Measurements from ENCODE around the gene SLC30A9.

Gene SLC30A9

GRCh38 chr4:41999321-41999720 is 9.0 kb downstream of the SLC30A9 start:
- H2AFZ ChIP-seq (ENCODE audit: low read length, unreplicated experiment), result no peak overlapping the region
- no peak overlapping the region for H3K4me3 ChIP-seq (ENCODE audit: low read depth, low read length)
- peaks cover 24% of the 10 kb centered on the region for H3K36me3 ChIP-seq (ENCODE audit: insufficient read depth, low read length)
- H3K79me2 ChIP-seq (ENCODE audit: control insufficient read depth, insufficient read depth, low read length, unreplicated experiment), result peaks cover 42% of the 10 kb centered on the region
- H3K27ac ChIP-seq (ENCODE audit: low read depth, low read length), result no peak overlapping the region
- H3K27me3 ChIP-seq (ENCODE audit: insufficient read depth, low read length), result no peaks in the 10 kb centered on the region
- no peaks in the 10 kb centered on the region for H3K4me1 ChIP-seq (ENCODE audit: control insufficient read depth, insufficient read depth, low read length, unreplicated experiment)

GRCh38 chr4:42008011-42008786 is 17.9 kb downstream of the SLC30A9 start:
- H3K36me3 ChIP-seq (ENCODE audit: insufficient read depth, low read length), result peaks cover 23% of the 10 kb centered on the region
- no peaks in the 10 kb centered on the region for H3K27me3 ChIP-seq (ENCODE audit: insufficient read depth, low read length)
- no peak overlapping the region for H2AFZ ChIP-seq (ENCODE audit: low read length, unreplicated experiment)
- H3K27ac ChIP-seq (ENCODE audit: low read depth, low read length), result no peak overlapping the region
- no peaks in the 10 kb centered on the region for H3K4me1 ChIP-seq (ENCODE audit: control insufficient read depth, insufficient read depth, low read length, unreplicated experiment)
- no peak overlapping the region for H3K4me3 ChIP-seq (ENCODE audit: low read depth, low read length)
- H3K79me2 ChIP-seq (ENCODE audit: control insufficient read depth, insufficient read depth, low read length, unreplicated experiment), result peaks cover 44% of the 10 kb centered on the region

GRCh38 chr4:42015438-42015837 is 25.1 kb downstream of the SLC30A9 start:
- Histone ChIP-seq H2AFZ (ENCODE audit: low read length, unreplicated experiment) (no peak overlapping the region), H3K27me3 (ENCODE audit: insufficient read depth, low read length) (no peaks in the 10 kb centered on the region), H3K36me3 (ENCODE audit: insufficient read depth, low read length) (peaks cover 9% of the 10 kb centered on the region), H3K4me1 (ENCODE audit: control insufficient read depth, insufficient read depth, low read length, unreplicated experiment) (no peaks in the 10 kb centered on the region), H3K27ac (ENCODE audit: low read depth, low read length) (no peak overlapping the region), H3K79me2 (ENCODE audit: control insufficient read depth, insufficient read depth, low read length, unreplicated experiment) (peaks cover 16% of the 10 kb centered on the region), H3K4me3 (ENCODE audit: low read depth, low read length) (no peak overlapping the region)

- peaks cover 11% of the 10 kb centered on the region for H3K79me2 ChIP-seq (ENCODE audit: control insufficient read depth, insufficient read depth, low read length, unreplicated experiment)
- H3K27ac ChIP-seq (ENCODE audit: low read depth, low read length), result no peak overlapping the region
- H3K4me3 ChIP-seq (ENCODE audit: low read depth, low read length), result no peak overlapping the region
- H2AFZ ChIP-seq (ENCODE audit: low read length, unreplicated experiment), result no peak overlapping the region
- no peaks in the 10 kb centered on the region for H3K27me3 ChIP-seq (ENCODE audit: insufficient read depth, low read length)
- peaks cover 21% of the 10 kb centered on the region for H3K36me3 ChIP-seq (ENCODE audit: insufficient read depth, low read length)
- no peaks in the 10 kb centered on the region for H3K4me1 ChIP-seq (ENCODE audit: control insufficient read depth, insufficient read depth, low read length, unreplicated experiment)
Measured at GRCh38 chr4:42018451-42018850, 28.1 kb downstream of the SLC30A9 start.

- no peak overlapping the region for H3K4me3 ChIP-seq (ENCODE audit: low read depth, low read length)
- H3K27me3 ChIP-seq (ENCODE audit: insufficient read depth, low read length), result no peaks in the 10 kb centered on the region
- peaks cover 8% of the 10 kb centered on the region for H3K4me1 ChIP-seq (ENCODE audit: control insufficient read depth, insufficient read depth, low read length, unreplicated experiment)
- peak overlapping the region; percentile 27; the same call in 1 of the 2 replicates for H3K27ac ChIP-seq (ENCODE audit: low read depth, low read length)
- H2AFZ ChIP-seq (ENCODE audit: low read length, unreplicated experiment), result no peak overlapping the region
- no peaks in the 10 kb centered on the region for H3K79me2 ChIP-seq (ENCODE audit: control insufficient read depth, insufficient read depth, low read length, unreplicated experiment)
- H3K36me3 ChIP-seq (ENCODE audit: insufficient read depth, low read length), result peaks cover 36% of the 10 kb centered on the region
Measured at GRCh38 chr4:42048394-42048793, 58.1 kb downstream of the SLC30A9 start.

GRCh38 chr4:42050516-42051249 is 60.4 kb downstream of the SLC30A9 start:
- no peak overlapping the region for H3K27ac ChIP-seq (ENCODE audit: low read depth, low read length)
- H3K4me3 ChIP-seq (ENCODE audit: low read depth, low read length), result no peak overlapping the region
- no peak overlapping the region for H2AFZ ChIP-seq (ENCODE audit: low read length, unreplicated experiment)
- H3K4me1 ChIP-seq (ENCODE audit: control insufficient read depth, insufficient read depth, low read length, unreplicated experiment), result peaks cover 8% of the 10 kb centered on the region
- H3K36me3 ChIP-seq (ENCODE audit: insufficient read depth, low read length), result peaks cover 40% of the 10 kb centered on the region
- H3K27me3 ChIP-seq (ENCODE audit: insufficient read depth, low read length), result no peaks in the 10 kb centered on the region
- H3K79me2 ChIP-seq (ENCODE audit: control insufficient read depth, insufficient read depth, low read length, unreplicated experiment), result no peaks in the 10 kb centered on the region

- Histone ChIP-seq H3K36me3 (ENCODE audit: insufficient read depth, low read length) (peaks cover 8% of the 10 kb centered on the region), H3K27me3 (ENCODE audit: insufficient read depth, low read length) (no peaks in the 10 kb centered on the region), H3K79me2 (ENCODE audit: control insufficient read depth, insufficient read depth, low read length, unreplicated experiment) (no peaks in the 10 kb centered on the region)
Measured at GRCh38 chr4:42066402-42066801, 76.1 kb downstream of the SLC30A9 start.

GRCh38 chr4:42067264-42067663 is 76.9 kb downstream of the SLC30A9 start:
- no peaks in the 10 kb centered on the region for H3K79me2 ChIP-seq (ENCODE audit: control insufficient read depth, insufficient read depth, low read length, unreplicated experiment)
- H2AFZ ChIP-seq (ENCODE audit: low read length, unreplicated experiment), result no peak overlapping the region
- H3K4me3 ChIP-seq (ENCODE audit: low read depth, low read length), result no peak overlapping the region
- no peaks in the 10 kb centered on the region for H3K27me3 ChIP-seq (ENCODE audit: insufficient read depth, low read length)
- H3K4me1 ChIP-seq (ENCODE audit: control insufficient read depth, insufficient read depth, low read length, unreplicated experiment), result no peaks in the 10 kb centered on the region
- H3K27ac ChIP-seq (ENCODE audit: low read depth, low read length), result no peak overlapping the region
- H3K36me3 ChIP-seq (ENCODE audit: insufficient read depth, low read length), result peaks cover 8% of the 10 kb centered on the region

More at GRCh38 chr4:42066402-42066801, 76.1 kb downstream of the SLC30A9 start:
- H3K4me3 ChIP-seq (ENCODE audit: low read depth, low read length), result no peak overlapping the region
- no peak overlapping the region for H2AFZ ChIP-seq (ENCODE audit: low read length, unreplicated experiment)
- H3K27ac ChIP-seq (ENCODE audit: low read depth, low read length), result no peak overlapping the region
- no peaks in the 10 kb centered on the region for H3K4me1 ChIP-seq (ENCODE audit: control insufficient read depth, insufficient read depth, low read length, unreplicated experiment)

- Histone ChIP-seq H3K27ac (ENCODE audit: low read depth, low read length) (no peak overlapping the region), H3K27me3 (ENCODE audit: insufficient read depth, low read length) (no peaks in the 10 kb centered on the region), H2AFZ (ENCODE audit: low read length, unreplicated experiment) (no peak overlapping the region), H3K79me2 (ENCODE audit: control insufficient read depth, insufficient read depth, low read length, unreplicated experiment) (no peaks in the 10 kb centered on the region), H3K36me3 (ENCODE audit: insufficient read depth, low read length) (peaks cover 9% of the 10 kb centered on the region; the same call in 1 of the 2 replicates), H3K4me3 (ENCODE audit: low read depth, low read length) (no peak overlapping the region), H3K4me1 (ENCODE audit: control insufficient read depth, insufficient read depth, low read length, unreplicated experiment) (no peaks in the 10 kb centered on the region)
Measured at GRCh38 chr4:42070463-42070862, 80.1 kb downstream of the SLC30A9 start.

GRCh38 chr4:42074294-42074693 is 84.0 kb downstream of the SLC30A9 start:
- H3K27ac ChIP-seq (ENCODE audit: low read depth, low read length), result no peak overlapping the region
- H3K4me3 ChIP-seq (ENCODE audit: low read depth, low read length), result no peak overlapping the region
- no peaks in the 10 kb centered on the region for H3K4me1 ChIP-seq (ENCODE audit: control insufficient read depth, insufficient read depth, low read length, unreplicated experiment)
- no peaks in the 10 kb centered on the region for H3K79me2 ChIP-seq (ENCODE audit: control insufficient read depth, insufficient read depth, low read length, unreplicated experiment)
- H3K27me3 ChIP-seq (ENCODE audit: insufficient read depth, low read length), result no peaks in the 10 kb centered on the region
- H3K36me3 ChIP-seq (ENCODE audit: insufficient read depth, low read length), result peaks cover 7% of the 10 kb centered on the region; the same call in 1 of the 2 replicates
- H2AFZ ChIP-seq (ENCODE audit: low read length, unreplicated experiment), result no peak overlapping the region

Data from ACC112 (cell line).